ENCODE data around the gene SMC1B.
"Not testable (repeated sequence)": the region's sequence is repeated elsewhere in the genome, so short reads cannot be mapped to it uniquely, and the experiment has no call there.

SMC1B gene

DNA sequence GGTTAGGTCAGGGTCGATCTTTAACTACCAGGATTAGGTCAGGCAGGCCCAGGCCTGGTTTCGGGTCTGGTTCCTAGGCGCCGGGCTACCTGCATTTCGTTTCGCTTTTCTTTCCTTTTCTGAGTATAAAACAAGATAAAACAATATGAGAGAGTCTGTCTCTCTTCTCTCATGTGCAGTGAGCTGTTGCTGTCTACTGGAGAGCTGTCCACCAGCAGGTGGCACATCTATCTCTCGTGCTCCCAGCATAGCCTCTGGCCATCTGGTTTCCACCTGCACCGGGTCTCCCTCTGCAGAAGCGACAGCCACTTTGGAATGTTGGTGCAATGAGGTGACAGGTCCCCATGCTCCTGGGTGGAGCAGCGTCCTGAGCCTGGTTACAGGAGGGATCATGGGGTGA, 27.7 kb upstream of the SMC1B start:
- peak; percentile 84 for DNase-seq

GRCh38 chr22:45440688-45441087, 27.3 kb upstream of the SMC1B start:
- DNase-seq, result not testable (repeated sequence)

DNA sequence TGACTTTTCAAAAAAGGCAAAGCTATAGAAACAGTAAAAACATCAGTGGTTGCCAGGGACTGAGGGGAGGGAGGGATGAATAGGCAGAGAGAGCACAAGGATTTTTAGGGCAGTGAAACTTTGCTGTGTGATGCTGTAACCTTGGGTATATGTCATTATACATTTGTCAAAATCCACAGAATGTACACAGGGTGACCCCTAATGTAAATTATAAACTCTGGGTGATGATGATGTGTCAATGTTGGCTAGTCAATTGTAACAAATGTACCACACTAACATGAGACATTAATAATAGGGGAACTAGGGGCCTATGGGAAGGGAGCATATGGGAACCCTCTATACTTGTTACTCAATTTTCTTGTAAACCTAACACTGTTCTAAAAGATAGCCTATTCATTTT, 24.9 kb upstream of the SMC1B start:
- no peak for DNase-seq

DNA sequence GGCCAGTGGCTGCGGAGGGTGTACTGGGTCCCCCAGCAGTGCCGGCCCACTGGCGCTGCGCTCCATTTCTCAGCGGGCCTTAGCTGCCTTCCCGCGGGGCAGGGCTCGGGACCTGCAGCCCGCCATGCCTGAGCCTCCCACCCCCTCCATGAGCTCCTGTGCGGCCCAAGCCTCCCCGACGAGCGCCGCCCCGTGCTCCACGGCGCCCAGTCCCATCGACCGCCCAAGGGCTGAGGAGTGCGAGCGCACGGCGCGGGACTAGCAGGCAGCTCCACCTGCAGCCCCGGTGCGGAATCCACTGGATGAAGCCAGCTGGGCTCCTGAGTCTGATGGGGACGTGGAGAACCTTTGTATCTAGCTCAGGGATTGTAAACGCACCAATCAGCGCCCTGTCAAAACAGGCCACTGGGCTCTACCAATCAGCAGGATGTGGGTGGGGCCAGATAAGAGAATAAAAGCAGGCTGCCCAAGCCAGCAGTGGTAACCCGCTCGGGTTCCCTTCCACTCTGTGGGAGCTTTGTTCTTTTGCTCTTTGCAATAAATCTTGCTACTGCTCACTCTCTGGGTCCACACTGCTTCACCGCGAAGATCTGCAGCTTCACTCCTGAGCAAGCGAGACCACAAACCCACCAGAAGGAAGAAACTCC, 23.6 kb upstream of the SMC1B start:
- DNase-seq, result not testable (repeated sequence)

DNA sequence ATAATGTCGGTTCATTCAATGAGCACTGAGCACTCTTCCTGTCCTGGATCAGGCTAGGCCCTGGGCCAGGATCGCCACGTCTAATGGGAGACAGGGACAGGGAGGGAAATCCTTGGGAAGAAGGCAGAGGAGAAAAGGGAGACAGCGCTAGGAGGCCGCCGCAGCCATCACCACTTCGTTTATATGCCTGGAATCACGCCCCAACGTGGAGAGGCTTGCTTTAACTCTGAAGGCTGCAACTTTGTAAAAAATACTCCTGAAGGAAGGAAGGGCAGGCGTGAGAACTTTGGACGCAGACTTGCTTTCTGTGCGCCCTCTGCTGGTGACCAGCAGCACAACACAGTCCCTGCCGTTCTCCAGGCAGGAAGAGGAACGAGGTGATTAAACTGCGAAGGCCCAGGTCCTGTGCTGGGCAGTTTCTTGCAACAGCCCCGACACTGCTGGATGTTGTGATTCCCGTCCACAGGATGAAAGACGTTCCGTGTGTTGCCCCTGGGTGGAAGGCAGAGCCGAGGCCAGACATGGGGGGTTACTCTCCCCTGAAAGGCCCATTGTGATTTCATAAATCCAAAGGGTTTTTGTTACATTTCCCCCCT, 22.2 kb upstream of the SMC1B start:
- DNase-seq, result peak; percentile 82

GRCh38 chr22:45434981-45435380, 21.6 kb upstream of the SMC1B start:
- no peak for DNase-seq

DNA sequence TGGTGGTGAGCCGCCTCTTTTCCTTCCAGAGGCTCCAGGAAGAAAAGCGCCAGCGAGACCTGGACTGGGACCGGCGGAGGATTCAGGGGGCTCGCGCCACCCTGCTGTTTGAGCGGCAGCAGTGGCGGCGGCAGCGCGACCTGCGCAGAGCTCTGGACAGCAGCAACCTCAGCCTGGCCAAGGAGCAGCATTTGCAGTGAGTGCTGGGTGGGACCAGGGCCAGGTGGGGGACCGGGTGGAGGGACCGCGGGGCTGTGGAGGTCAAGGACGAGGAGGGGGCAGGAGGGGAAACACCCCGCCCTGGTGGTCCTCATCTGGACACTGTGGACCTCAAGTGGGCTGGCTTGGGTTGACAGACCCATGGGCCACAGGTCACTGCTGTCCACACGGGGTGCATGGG, 17.5 kb upstream of the SMC1B start:
- DNase-seq, result no peak

GRCh38 chr22:45429981-45430775, 16.8 kb upstream of the SMC1B start:
- no peak for DNase-seq

- DNase-seq, result no peak
Measured at GRCh38 chr22:45429424-45429823, 16.0 kb upstream of the SMC1B start.

DNA sequence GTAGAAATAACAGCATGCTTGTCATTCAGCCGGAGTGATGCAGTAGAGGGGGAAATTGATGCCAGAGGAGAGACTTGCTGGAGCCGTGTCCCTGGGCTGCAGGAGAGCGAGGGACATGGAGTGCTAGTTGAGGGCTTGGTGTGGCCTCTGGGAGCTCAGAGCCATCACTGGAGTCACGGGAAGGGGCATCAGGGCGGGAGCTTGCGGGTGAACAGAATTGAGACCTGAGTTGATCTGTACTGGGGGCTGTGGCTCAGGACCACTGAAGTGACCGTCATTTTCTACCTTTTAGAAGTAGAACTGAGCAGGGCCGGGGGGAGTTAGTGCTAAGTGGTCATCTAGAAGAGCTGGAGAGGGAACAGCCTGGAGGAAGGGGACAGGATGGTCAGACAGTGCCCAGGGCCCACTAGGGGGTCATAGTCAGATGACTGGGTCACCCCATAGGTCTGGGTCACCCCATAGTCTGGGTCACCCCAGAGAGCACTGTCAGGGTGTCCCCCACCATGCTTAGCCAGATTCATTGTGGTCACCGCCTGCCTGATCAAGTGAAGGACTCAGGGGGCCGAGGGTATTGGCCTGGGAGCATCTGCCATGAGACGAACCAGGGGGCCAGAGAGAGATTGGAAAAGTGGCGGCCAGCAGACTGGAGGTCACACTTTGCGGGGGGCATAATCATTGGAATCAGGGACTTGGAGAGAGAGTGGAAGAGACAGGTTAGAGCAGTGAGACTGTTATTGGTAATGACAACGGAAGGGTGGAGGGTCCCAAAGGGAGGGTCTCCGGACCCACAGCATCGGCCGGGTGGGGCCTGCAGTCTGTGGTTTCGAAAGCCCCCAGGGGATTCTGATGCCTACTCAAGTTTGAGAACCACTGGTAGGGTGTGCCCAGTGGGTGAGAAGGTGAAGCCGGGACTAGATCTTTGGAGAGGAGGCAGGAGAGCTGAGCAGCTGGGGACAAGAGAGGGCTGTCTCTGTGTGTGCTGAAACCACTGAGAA, 15.3 kb upstream of the SMC1B start:
- no peak for DNase-seq

DNA sequence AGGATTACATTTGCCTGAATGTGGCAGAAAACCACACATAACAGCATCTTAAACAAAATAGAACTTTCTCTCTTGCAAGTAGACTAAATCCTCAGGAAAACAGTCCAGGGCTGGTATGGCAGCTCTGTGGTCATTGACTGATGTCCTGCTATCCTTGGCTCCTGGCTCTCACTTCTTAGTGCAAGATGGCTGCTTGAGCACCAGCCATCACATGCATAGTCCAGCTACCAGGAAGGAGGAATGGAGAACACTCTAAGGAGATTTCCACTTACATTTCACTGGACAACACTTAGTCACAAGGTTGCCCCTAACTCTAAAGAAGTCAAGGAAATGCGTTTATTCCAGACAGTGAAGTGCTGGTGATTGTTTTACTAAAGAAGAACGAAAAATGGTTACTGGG, 13.7 kb upstream of the SMC1B start:
- no peak for DNase-seq

GRCh38 chr22:45426387-45426786, 13.0 kb upstream of the SMC1B start:
- DNase-seq, result no peak

DNA sequence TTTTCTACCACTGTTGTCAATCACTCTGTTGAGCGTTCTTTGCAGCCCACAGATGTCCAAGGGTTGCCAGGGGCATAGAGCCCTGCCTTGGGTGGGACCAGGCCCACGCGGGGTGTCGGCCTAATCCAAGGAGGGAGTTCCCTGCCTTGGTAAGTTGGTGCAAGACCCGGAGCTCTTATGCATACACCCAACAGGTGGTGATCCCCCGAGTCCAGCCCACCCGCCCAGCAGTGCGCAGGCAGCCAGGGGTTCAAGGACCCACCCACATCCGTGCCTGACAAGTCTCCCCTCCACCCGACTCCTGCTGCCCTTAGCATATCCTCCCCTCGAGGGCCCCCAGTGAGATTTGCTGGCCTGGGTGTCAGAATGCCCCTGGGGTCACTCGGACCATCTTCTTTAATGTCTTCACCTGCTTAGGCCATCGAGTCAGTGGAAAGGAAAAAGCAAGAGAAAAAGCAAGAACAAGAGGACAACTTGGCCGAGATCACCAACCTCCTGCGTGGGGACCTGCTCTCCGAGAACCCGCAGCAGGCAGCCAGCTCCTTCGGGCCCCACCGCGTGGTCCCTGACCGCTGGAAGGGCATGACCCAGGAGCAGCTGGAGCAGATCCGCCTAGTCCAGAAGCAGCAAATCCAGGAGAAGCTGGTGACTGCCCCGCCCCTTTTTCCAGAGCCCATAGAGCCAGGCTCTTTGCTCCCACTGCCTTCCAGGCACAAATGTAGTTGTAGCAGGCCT, 12.3 kb upstream of the SMC1B start:
- no peak for DNase-seq

- no peak for DNase-seq
Measured at GRCh38 chr22:45425101-45425500, 11.7 kb upstream of the SMC1B start.

- DNase-seq, result no peak
Measured at GRCh38 chr22:45424241-45424731, 10.9 kb upstream of the SMC1B start.

- DNase-seq, result no peak
Measured at GRCh38 chr22:45423524-45423923, 10.1 kb upstream of the SMC1B start.

DNA sequence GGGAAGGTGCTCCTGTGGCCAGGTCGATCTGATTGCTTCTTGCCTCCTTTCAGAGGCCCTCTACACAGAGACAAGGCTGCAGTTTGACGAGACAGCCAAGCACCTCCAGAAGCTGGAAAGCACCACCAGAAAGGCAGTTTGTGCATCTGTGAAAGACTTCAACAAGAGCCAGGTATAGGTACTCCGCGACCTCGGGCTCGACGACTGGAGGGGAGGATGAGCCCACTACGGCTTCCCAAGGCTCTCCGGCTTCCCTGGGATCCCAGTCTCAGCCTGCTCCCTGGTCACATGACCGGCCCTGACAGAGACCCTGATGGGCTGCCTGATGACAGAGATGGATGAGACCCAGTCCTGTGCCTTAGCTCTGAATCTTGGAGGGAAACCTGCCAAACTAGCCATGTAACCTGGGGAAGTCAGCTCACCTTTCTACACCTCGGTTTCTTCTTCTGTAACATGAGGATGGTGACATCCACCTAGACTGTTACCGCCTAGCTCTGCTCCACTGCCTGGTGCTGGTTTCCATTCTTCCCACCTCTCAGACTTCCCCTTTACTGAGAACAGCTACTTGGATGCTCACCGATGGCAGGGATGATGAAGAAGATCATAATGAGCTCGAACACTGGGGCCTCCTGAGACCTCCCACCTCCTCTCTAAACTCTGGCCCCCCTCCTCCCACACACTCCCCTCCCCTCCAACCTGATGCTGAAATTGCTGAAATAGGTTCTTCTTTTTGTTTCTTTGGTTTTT, 9.0 kb upstream of the SMC1B start:
- no peak for DNase-seq

DNA sequence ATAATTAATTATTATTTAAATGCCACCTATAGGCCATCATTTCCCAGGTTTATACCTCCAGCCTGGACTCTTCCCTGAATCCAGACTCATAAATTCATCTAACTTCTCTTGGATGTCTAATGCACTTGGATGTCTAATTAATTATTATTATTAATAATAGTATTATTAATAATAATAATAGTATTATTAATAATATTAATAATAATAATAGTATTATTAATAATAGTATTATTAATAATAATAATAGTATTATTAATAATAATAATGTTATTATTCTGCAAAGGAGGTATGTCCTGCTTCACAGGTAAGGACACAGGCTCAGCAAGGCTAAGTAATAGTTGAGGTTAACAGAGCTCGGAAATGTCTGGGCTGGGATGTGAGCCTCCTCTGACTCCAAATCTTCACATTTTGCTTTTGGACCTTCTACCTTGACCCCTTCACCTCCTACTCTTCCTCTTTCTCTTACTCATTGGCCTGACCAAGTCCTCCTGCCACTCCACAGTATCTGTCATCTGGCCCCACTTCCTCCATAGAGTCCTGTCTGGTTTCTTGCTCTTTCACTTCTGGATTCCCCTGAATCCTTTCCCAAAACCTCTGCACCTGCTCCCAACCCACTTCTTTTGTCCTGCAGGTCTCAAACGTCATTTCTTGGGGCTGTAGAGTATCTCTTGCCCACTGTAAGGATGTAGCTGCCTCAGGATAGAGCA, 8.1 kb upstream of the SMC1B start:
- DNase-seq, result no peak

DNA sequence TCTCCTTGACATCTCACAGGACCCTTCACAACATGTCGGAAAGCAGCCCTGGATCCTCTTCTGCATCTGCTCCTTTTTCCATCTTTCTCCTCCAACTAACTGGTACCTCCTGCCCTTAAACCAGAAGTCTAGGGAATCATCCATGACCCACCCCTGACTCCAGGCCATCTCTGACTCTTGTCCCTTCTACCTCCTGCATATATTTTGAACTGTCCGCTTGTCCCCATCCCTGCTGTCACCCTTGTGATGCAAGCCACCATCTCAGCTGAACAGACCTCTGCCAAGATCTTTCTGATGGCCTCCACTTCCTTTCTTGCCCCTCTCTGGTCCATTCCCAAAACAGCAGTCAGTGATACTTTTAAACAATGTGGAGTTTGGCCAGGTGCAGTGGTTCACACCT, 7.1 kb upstream of the SMC1B start:
- DNase-seq, result no peak

GRCh38 chr22:45420011-45420410, 6.6 kb upstream of the SMC1B start:
- no peak for DNase-seq

DNA sequence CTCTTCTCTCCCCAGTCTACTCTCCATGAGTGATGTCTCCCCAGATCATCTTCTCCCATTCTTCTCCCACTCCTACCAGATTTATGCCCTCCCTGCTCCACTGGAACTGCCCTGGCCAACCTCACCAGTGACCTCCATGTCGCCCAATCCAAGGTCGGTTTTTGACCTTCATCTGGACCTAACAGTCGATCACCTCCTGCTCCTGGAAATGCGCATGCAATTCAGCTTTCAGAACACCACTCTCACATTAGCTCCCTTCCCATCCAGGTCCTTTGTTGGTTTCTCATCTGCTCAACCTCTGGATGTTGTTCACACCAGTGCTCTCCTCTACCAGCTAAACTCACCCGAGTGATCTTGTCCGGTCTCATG, 5.4 kb upstream of the SMC1B start:
- DNase-seq, result no peak
